ENCODE results near the gene KIRREL3.

- TF ChIP-seq GATA2 (IDR thresholded peaks at IDR 0.05; ENCODE audit: low read depth, low read length) (no peak), GATA3 (IDR thresholded peaks at IDR 0.05; ENCODE audit: low read depth, low read length) (no peak)
These were observed 453.9 kb downstream of the KIRREL3 start for GRCh38 chr11:126546694-126547093.
